Endothelial cell of umbilical vein (primary cell): Measurements from ENCODE around the gene ZC3H12A.

ENCODE experiments used
- CTCF ChIP-seq, 2 donors: IDR thresholded peaks; 1 replicate in 1 of 2; 2 replicates in 1 of 2; pipeline ENCODE4 v1.5.1; 2011; ENCODE audit warnings: low read length in 2 of 2, mild to moderate bottlenecking in 2 of 2, moderate library complexity in 2 of 2, control low read depth in 1 of 2, inconsistent platforms in 1 of 2, low read depth in 1 of 2; ENCODE audit not compliant: insufficient read depth in 1 of 2; ENCODE audit errors: extremely low read depth in 1 of 2
- EZH2 ChIP-seq: IDR thresholded peaks from 2 replicates; pipeline ENCODE4 v1.6.1; 2012; ENCODE audit warnings: borderline replicate concordance, low read depth, mild to moderate bottlenecking, moderate library complexity, low read length, inconsistent platforms; ENCODE audit not compliant: severe bottlenecking
- FOS ChIP-seq: IDR thresholded peaks from 2 replicates; pipeline ENCODE4 v1.6.1; 2011; ENCODE audit warnings: mild to moderate bottlenecking, low read length, moderate library complexity, borderline replicate concordance; ENCODE audit not compliant: insufficient read depth
- POLR2AphosphoS5 ChIP-seq: IDR thresholded peaks from 2 replicates; pipeline ENCODE4 v1.6.1; 2012; ENCODE audit warnings: low read depth, mild to moderate bottlenecking, control low read depth, low read length, moderate library complexity; ENCODE audit not compliant: insufficient read depth

GRCh38 chr1:37434292-37435225 is 39.8 kb upstream of the ZC3H12A start:
- TF ChIP-seq POLR2AphosphoS5 (no peak), CTCF (IDR thresholded peaks at IDR 0.05; ENCODE audit: extremely low read depth in 1 of 2, insufficient read depth in 1 of 2, low read depth in 1 of 2, low read length in 2 of 2) (peak; percentile 93 to 99), FOS (no peak), EZH2 (no peak)
